ENCODE measurements around the gene RAB6B.

DNA sequence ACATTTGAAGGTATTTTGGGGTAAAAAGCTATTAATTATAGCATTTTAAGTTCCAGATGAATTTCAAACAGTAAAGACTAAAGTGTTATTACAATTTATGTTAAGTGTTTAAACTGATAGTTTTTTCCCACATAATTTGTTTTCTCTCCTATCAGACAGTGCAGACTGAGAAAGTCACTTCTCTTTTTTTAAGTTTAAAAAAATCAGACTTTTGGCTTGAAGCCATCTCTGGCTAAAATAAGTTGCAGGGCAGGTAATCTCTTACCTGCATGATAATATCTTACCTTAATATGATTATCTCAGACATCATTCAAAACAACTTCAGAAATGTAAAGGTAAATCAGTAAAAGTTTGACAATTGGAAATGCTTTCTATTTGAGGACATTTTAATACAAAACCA lies 21.5 kb upstream of the RAB6B start:
- TF ChIP-seq, protein P1, sequence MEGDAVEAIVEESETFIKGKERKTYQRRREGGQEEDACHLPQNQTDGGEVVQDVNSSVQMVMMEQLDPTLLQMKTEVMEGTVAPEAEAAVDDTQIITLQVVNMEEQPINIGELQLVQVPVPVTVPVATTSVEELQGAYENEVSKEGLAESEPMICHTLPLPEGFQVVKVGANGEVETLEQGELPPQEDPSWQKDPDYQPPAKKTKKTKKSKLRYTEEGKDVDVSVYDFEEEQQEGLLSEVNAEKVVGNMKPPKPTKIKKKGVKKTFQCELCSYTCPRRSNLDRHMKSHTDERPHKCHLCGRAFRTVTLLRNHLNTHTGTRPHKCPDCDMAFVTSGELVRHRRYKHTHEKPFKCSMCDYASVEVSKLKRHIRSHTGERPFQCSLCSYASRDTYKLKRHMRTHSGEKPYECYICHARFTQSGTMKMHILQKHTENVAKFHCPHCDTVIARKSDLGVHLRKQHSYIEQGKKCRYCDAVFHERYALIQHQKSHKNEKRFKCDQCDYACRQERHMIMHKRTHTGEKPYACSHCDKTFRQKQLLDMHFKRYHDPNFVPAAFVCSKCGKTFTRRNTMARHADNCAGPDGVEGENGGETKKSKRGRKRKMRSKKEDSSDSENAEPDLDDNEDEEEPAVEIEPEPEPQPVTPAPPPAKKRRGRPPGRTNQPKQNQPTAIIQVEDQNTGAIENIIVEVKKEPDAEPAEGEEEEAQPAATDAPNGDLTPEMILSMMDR (optimal IDR thresholded peaks at IDR 0.05 in 1 of 3, IDR thresholded peaks at IDR 0.05 in 1 of 3, conservative IDR thresholded peaks at IDR 0.05 in 1 of 3; ENCODE audit: extremely low read depth in 1 of 3, insufficient read depth in 2 of 3, low read length in 3 of 3) = no peak
- no peak for TF ChIP-seq EZH2 (IDR thresholded peaks at IDR 0.05; ENCODE audit: low read length)
